HL-60 (cell line): ENCODE measurements around the gene RDX.

ENCODE experiments used
- TF ChIP-seq, protein P1 (sequence below): IDR thresholded peaks from 2 replicates; pipeline ENCODE4 v1.6.1; 2012; ENCODE audit warnings: low read depth; ENCODE audit not compliant: insufficient replicate concordance
- TF ChIP-seq, protein P2 (sequence below): IDR thresholded peaks from one replicate; pipeline ENCODE4 v1.5.1; 2011; ENCODE audit warnings: low read length, control low read depth, inconsistent platforms; ENCODE audit not compliant: insufficient read depth

DNA sequence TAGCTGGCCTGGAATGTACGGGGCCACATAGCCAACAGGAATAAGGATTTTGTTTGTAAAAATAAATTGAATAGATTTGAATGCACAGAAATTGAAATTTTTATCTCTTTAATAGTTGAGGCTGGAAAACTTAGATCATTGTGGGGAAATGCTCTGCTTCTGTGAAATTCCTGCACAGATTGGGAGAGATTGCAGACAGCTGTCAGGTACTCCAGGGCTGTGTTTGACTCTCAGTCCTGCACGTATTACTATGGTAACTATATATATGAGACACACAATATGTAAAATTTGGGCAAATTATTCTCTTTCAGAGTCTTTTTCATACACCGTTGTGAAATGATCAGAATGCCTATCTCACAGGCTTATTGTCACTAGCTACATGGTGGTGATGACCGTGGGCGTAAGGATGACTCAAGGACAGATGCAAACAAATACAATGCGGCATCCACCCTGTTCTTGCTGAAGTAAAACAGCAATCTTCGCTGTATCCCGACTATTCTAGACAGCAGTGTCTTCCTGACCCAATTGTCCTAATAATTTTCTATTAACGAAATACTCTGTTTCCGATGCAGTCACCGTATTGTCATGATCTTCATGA, 123.8 kb downstream of the RDX start:
- TF ChIP-seq, protein P1, sequence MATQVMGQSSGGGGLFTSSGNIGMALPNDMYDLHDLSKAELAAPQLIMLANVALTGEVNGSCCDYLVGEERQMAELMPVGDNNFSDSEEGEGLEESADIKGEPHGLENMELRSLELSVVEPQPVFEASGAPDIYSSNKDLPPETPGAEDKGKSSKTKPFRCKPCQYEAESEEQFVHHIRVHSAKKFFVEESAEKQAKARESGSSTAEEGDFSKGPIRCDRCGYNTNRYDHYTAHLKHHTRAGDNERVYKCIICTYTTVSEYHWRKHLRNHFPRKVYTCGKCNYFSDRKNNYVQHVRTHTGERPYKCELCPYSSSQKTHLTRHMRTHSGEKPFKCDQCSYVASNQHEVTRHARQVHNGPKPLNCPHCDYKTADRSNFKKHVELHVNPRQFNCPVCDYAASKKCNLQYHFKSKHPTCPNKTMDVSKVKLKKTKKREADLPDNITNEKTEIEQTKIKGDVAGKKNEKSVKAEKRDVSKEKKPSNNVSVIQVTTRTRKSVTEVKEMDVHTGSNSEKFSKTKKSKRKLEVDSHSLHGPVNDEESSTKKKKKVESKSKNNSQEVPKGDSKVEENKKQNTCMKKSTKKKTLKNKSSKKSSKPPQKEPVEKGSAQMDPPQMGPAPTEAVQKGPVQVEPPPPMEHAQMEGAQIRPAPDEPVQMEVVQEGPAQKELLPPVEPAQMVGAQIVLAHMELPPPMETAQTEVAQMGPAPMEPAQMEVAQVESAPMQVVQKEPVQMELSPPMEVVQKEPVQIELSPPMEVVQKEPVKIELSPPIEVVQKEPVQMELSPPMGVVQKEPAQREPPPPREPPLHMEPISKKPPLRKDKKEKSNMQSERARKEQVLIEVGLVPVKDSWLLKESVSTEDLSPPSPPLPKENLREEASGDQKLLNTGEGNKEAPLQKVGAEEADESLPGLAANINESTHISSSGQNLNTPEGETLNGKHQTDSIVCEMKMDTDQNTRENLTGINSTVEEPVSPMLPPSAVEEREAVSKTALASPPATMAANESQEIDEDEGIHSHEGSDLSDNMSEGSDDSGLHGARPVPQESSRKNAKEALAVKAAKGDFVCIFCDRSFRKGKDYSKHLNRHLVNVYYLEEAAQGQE, result no peak
- TF ChIP-seq, protein P2, sequence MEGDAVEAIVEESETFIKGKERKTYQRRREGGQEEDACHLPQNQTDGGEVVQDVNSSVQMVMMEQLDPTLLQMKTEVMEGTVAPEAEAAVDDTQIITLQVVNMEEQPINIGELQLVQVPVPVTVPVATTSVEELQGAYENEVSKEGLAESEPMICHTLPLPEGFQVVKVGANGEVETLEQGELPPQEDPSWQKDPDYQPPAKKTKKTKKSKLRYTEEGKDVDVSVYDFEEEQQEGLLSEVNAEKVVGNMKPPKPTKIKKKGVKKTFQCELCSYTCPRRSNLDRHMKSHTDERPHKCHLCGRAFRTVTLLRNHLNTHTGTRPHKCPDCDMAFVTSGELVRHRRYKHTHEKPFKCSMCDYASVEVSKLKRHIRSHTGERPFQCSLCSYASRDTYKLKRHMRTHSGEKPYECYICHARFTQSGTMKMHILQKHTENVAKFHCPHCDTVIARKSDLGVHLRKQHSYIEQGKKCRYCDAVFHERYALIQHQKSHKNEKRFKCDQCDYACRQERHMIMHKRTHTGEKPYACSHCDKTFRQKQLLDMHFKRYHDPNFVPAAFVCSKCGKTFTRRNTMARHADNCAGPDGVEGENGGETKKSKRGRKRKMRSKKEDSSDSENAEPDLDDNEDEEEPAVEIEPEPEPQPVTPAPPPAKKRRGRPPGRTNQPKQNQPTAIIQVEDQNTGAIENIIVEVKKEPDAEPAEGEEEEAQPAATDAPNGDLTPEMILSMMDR, result no peak
